ENCODE results near the gene YKT6. TPM values are rescaled to one million over a fixed set of nuclear protein-coding genes. Genes with fewer than 3 reads are reported as not detected.

Gene YKT6
- total RNA-seq, 4 donors from 2014 or later, result 48.3 to 75.8 (median 54.4) TPM

DNA sequence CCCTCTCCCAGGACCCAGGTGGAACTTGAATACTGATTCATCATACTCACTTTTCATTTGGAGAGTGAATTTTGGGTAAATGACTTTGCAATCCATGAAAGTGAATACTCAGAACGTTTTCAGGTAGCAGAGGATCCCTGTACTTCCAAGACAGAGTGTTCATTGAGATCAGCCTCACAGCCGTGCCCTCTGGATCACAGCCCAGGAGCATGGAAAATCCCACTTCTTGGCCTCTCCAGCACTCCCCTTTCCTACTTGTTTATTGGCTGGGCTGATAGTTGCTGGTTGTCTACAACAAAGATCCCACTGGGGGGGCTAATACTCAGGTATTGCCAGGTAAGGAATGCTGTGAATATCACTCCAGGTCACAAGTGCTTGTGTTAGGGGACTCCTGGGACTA lies 17.4 kb upstream of the YKT6 start:
- DNase-seq (ENCODE audit: low spot score) (no peak), ATAC-seq (ENCODE audit: low FRiP score) (no peak)
- TF ChIP-seq, protein P1, sequence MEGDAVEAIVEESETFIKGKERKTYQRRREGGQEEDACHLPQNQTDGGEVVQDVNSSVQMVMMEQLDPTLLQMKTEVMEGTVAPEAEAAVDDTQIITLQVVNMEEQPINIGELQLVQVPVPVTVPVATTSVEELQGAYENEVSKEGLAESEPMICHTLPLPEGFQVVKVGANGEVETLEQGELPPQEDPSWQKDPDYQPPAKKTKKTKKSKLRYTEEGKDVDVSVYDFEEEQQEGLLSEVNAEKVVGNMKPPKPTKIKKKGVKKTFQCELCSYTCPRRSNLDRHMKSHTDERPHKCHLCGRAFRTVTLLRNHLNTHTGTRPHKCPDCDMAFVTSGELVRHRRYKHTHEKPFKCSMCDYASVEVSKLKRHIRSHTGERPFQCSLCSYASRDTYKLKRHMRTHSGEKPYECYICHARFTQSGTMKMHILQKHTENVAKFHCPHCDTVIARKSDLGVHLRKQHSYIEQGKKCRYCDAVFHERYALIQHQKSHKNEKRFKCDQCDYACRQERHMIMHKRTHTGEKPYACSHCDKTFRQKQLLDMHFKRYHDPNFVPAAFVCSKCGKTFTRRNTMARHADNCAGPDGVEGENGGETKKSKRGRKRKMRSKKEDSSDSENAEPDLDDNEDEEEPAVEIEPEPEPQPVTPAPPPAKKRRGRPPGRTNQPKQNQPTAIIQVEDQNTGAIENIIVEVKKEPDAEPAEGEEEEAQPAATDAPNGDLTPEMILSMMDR (IDR thresholded peaks at IDR 0.05), result no peak

DNA sequence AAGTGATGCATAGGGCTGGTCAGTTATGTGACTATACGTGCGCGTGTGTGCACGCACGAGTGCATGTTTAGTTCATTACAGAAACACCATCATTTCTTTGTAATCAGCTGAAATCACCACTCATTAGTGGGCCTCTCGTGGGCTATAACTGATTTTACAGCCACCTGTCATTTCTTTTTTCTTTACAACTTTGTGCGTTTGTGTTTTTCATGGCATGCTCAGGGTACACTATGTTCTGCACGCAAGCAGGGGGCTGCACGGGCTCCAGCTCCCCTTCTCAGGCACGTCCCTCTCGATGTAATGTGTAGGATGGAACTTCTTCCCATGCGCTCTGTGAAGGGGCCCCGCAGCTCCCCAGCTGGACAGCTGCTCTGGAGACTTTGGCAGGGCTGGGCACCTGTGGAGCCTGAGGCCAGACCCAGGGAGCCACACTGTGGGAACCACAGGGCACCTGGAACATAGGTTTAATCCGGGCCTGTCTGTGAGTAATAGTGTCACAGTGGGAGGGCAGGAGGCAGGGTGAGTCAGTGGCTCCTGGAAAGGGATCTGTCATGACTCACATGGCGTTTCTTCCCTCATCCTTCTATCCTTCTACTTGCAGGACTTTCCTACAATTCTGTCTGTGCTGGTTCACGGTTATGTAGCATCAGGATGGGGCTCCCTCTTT lies 16.4 kb upstream of the YKT6 start:
- TF ChIP-seq, protein P1 (IDR thresholded peaks at IDR 0.05), result no peak
- DNase-seq (ENCODE audit: low spot score) (no peak), ATAC-seq (ENCODE audit: low FRiP score) (peak; percentile 82)

DNA sequence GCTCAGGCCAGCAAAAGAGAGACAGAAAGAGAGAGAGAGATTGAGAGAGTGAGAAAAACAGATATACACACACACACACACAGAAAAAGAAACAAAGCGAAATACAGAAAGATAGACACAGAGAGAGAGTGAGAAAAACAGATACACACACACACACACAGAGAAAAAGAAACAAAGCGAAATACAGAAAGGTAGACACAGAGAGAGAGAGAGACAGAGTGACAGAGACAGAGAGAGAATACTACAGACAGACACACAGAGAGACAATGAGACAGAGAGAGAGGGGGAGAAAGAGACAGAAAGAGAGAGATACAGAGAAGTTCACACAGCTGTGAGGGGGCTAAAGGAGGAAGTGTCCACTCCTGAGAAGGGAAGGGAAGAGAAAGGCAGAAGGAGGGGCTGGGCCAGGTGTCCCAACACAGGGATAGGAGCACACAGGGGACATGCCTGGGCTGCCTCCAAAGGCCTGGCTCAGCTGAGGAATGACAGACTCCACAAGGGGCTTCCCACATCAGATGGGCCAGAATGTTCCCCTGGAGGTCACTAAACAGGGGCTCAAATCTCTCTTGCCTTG lies 15.8 kb upstream of the YKT6 start:
- no peak for DNase-seq (ENCODE audit: low spot score)
- no peak for ATAC-seq (ENCODE audit: low FRiP score)
- TF ChIP-seq, protein P1 (IDR thresholded peaks at IDR 0.05), result no peak

DNA sequence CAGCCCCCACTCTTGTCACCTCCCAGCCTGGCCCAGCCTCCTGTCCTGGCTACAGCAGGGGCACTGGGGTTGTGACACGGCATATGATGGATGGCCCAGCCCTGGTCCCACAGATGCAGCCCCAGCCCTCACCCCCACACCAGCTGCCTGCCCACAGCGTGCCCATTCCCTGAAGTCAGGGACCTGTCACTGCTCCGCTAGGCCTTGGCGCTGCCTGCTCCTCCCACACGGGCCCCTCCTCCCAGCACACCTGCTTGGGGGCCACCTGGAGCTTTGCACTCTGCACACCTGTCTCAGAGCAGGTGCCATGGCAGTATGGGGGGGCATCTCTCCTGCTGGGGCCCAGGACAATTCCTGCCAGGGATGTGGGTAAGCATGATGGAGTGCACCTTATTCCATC lies 15.0 kb upstream of the YKT6 start:
- TF ChIP-seq, protein P1 (IDR thresholded peaks at IDR 0.05), result no peak
- ATAC-seq (ENCODE audit: low FRiP score), result no peak
- DNase-seq (ENCODE audit: low spot score), result no peak

DNA sequence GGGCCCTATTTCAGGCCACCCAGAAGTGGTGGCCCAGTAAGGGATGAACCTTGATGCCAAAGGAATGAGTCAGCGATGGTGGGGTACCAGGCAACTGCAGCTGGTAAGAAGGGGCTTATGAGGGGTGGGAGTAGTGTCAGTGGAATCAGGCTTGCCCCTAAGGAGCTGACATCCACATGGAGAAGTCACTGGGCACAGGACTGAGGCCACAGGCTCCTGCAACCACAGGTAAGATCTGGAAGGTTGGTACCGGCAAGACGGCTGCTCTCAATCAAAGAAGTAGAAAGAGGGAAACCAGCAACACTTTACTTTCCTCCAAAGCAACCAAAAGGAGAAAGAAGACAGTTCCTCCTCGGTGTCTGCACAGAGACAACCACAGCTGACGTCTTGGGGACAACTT lies 14.0 kb upstream of the YKT6 start:
- TF ChIP-seq, protein P1 (IDR thresholded peaks at IDR 0.05), result no peak
- DNase-seq (ENCODE audit: low spot score), result no peak
- no peak for ATAC-seq (ENCODE audit: low FRiP score)

DNA sequence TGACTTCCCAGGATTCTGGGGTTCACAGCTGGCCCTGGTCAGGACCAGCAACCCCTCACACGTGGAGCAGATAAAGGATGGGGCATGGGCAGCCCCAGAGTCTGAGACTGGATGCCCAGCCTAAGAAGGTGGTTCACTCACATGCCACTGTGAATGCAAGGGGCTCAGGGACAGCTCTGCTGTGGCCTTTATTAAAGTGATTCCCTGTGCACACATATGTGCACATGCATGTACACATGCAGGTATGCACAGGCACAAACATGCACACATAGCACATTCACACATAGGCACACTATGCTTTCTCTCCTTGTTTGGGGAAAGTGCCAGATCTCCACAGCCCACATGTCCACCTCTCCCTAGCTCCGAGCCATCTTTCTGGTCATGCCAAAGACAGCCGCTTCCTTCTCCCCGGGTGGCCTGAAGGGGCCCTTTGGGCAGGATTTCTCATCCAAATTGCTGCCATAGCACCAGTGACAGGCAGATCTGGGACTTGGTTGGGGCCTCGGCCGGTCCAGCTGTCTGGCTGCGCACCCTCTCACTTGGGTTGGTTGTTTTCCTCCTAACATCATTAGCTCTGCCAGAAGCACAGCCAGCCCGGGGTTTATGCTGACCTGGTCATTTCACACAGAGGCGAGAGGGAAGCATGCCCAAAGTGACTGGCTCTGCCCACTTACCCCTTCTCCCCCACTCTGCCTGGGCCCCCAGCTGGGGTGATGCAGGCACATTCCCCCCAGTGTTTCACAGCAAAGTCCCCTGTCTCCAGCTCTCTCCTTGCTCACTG lies 13.0 kb upstream of the YKT6 start:
- ATAC-seq (ENCODE audit: low FRiP score), result no peak
- DNase-seq (ENCODE audit: low spot score), result no peak

More for the DNA sequence above, 13.0 kb upstream of the YKT6 start:
- TF ChIP-seq, protein P1 (IDR thresholded peaks at IDR 0.05), result no peak
